HG02973 (cell line): ENCODE results near the gene NR5A2.
A peak's percentile ranks its signal among the peaks of the same experiment; 100 is the strongest.

ENCODE experiments used
- ATAC-seq: cut with Tn5 transposase; IDR thresholded peaks from one replicate; pipeline ENCODE4 v1.9.1; 2021; ENCODE audit warnings: moderate library complexity; ENCODE audit not compliant: unreplicated experiment

NR5A2 gene

DNA sequence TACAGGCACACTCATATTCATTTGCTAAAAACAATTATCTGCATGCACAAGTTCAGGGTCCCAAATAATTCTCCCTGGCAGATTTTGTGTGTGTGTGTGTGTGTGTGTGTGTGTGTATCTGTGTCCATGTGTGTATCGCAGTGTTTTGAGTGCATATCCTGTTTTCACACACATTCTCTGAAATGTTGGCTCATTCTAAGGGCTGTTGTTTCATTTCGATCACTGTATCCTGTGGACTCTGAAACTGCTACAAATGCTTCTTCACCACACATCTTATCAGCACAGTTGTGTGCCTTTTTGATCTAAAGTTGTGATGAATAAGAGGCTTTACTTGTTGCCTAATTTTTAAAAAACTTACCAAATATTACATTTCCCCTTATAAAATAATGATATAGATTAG is 34.6 kb downstream of the NR5A2 start:
- no peak for ATAC-seq

DNA sequence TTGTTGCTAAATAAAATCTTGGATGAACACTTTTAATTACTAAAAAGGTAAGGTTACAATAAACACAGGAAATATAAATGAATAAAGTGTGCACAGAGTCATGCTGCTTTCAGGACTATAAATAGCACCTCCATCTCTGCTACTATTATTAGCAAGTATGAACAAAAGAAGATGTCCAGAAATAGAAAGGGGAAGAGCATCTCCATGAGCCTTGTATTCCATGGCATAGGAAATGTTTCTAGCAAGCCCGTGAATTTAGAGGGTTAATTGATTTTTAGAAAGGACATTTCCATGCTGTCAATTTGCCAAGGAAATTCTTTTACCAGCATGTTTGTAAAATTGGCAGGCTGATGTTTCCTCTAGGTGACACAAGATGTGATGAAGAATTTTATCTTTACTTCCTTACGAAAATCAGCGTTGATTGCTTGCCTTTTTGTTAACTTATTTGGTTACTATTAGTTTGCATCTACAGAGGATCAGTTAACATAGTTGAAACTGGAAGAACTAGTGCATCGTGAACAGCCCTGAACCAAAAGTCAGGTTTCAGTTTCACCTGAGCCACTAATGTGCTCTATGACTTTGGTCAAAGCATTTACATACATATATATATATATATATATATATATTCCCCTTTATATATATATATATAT is 45.3 kb downstream of the NR5A2 start:
- ATAC-seq = peak; percentile 96

- peak; percentile 34 for ATAC-seq
Observed at GRCh38 chr1:200073286-200073637, 45.8 kb downstream of the NR5A2 start.

DNA sequence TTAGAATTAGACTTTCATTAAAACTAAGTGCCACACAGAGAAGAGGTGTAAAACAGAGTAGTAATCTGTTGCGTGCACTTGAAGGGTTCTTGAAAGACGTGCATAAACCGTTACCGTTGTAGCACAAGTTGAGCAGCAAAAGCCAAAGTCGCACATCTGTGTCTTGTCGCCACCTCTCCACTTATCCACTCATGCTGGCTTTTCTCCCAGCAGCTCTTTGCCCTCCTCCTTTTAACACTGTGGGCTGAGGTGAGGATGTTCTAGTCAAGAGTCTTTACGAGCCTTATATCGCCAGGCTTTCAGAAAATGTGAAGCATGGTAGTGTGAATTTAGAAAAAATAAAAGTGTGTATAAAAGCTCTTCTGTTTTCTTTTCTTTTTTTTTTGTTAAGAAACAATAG is 48.0 kb downstream of the NR5A2 start:
- ATAC-seq = no peak

GRCh38 chr1:200075938-200076546 is 48.5 kb downstream of the NR5A2 start:
- ATAC-seq = no peak

GRCh38 chr1:200079232-200079940 is 51.9 kb downstream of the NR5A2 start:
- no peak for ATAC-seq

DNA sequence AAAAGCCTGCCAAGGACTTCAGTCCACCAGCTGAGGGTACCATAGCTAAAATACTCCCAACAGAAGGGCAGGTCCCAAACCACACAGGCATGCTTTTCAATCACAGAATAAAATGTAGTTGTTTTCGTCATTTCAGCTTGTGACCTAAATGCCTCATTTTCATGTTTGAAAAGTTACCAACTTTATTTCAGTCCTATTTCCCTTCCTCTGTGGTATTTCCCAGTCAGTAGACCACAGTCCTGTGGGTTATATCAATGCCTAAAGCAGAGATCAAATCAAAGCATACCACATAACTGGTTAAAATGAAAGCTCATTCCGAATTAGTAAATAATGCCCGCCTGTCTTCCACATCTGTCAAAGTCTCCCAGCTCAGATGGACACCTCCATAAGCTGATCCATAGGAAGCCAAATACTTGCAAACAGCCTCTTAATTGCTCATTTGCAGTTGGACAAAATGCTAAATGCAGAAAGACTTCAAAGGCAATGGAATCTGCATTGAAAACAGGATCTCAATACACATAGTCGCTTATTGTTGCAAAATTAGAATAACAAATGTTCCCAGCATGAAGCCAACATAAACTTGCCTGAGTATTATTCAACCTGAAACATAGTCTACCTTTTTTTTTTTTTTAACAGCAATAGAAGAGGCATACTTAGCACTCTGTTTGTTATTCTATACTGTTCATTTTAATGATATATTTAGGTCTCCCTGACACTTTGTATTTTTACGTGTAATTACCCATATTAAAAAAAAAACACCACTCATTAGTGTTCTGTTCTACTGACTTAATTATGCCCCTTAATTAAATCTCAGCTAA is 53.9 kb downstream of the NR5A2 start:
- ATAC-seq = no peak

DNA sequence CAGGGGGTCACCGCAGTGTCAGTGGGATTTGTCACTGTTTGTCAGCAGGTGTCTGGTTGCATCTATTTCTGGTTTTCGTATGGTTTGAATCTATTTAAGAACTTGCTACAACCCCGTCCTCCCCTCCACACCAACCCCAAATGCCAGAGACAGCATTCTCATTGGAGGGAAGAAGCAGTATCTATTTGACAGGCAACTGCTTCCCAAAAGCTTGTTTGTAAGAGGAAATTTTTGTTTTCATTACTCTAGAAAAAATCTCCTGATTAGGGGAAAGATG is 54.4 kb downstream of the NR5A2 start:
- no peak for ATAC-seq

GRCh38 chr1:200082329-200082728 is 54.8 kb downstream of the NR5A2 start:
- ATAC-seq = no peak

DNA sequence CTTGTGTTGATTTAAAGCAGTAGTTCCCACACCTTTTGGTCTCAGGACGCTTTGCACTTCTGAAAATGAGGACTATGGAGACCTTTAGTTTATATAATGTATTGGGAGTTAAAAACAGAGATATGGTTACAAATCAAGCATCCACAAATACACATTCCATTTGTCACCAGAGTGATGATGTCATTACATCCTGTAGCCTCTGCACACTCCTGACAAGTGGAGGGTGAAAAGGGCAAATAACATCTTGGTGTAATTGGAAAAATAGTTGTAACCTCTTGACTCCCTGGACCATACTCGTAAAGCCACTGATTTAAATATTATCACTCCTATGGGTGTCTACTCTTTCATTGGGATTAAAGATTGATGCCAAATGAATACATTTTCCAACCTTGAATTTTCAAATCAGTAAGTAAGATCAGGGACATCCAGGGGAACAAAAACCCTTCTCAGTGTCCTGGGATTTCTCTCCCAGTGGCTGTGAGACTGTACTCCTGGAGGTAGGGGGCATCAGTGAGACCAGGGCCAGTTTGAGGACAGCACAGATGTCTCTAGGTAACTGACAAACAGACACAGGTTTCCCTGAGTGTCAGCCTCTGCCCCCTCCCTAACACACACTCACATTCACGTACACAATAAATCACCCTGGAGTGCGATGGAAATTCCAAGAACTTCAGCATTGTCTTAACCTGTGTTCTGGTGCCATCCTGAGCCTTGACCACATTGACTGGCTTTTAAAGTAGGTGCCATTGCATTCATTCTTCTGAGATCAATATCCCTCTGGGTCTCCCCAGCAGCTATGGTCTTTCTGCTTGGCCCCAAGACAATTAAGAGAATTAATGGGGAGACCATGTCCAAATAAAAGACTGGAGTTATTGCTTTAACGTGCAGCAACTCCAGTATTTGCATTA is 63.0 kb downstream of the NR5A2 start:
- no peak for ATAC-seq

- no peak for ATAC-seq
Observed at GRCh38 chr1:200095057-200095577, 67.6 kb downstream of the NR5A2 start.

- no peak for ATAC-seq
Observed at GRCh38 chr1:200096774-200097173, 69.3 kb downstream of the NR5A2 start.

DNA sequence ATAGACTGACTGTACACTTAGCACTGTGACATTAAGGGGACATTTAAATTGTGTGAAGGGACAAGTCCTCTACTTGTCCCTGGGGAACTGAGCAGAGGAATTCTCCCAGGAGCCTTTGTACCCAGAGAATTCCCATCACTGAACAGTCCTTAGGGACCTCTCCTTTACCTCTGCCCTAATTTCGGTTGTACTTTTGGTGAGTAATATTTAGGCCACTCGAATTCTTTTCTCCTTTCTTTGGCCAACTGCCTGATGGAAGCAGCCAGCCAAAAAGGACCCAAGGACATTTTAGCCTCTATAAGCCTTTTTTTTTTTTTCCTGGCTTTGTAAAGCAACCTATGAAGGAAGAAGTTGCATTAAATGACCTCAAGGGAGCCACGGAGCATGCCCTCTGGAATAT is 71.5 kb downstream of the NR5A2 start:
- ATAC-seq = no peak

DNA sequence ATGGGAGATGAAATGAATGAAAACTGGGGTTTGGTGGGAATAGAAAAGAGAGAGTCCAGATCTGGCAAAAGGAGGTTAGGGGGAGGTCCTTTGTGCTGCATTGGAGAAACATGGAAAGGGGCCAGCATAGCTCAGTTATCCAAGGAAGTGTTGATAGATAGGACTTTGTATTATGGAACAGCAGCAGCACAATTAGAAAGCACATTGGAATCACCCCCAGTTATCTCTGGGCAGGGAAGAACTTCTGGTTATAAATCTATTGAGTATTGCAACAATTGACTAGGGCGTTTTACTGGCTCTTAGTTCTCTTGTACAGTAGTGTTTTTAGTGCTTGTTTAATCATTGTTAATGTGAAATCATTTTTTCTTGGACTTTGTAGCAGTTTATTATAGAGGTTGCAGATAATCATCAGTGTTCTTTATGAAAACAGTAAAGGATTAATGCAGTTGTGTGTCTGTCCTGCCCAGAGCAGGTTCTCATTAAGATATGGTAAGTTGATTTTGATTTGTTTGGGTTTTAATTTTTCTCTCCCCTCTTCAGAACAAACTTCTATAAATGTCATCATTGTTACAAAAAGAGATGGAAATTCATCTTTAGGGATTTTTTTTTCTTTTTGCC is 76.6 kb downstream of the NR5A2 start:
- ATAC-seq = no peak

DNA sequence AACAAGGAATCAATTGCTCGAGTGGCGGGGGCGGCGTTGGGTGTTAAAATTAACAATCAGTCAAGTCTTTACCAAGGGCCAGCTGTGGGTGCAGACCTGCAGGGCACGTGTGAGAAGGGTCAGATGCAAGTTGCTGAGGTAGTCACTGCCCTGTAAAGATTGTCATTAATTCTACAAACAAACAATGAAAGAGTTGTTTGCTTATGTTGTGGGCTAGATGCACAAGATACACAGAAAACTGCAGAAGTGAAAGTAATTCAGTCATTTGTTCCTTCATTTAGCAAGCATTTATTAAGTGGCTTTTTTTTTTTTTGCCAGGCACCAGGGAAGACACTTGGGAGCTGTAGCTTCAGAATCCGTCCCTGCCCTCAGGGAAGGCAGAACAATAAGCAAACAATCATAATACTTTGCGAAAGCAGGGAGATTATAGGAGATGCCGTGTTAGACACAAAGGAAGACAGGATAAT is 79.5 kb downstream of the NR5A2 start:
- ATAC-seq = no peak

GRCh38 chr1:200108659-200109058 is 81.1 kb downstream of the NR5A2 start:
- ATAC-seq = no peak

DNA sequence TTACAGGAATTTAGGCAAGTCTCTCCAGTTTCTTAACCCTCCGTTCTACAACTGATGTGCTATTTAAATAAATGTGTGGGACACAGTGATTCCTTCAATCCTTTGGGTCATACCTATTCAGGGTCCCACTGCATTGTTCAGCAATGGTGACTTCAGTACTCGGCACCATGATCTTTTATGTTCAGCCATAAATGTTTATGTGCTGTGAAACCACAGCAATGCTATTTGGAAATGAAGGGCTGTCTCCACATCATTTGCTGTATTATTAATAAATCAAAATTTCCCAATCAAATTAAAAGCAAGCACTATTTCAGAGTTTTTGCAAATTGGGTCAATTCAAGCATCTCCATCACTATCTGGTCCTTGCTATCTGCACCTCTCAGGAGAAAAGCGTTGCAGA is 84.8 kb downstream of the NR5A2 start:
- ATAC-seq = no peak

DNA sequence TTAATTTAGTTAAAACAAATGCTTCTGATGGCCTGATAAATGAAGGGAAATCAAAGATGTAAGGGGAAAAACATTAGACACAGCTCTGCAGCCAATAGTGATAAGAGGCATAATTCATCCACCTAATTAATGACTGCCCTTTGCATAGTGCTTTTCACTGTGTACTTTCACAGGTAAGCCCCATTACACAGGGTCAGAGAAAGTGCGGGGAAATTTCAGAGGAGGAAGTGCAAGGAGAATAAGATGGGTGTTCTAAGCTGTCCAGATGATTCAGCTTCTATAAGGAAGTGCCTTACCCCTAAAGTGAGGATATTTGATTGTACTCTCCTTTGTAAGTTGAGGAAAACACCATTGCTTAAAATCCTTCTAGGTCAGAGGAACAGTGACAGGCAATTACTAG is 88.0 kb downstream of the NR5A2 start:
- no peak for ATAC-seq

GRCh38 chr1:200116324-200116723 is 88.8 kb downstream of the NR5A2 start:
- no peak for ATAC-seq
